Measurements from ENCODE around the gene CLCN3. TPM values are rescaled to one million over a fixed set of nuclear protein-coding genes. Genes with fewer than 3 reads are reported as not detected.

CLCN3 gene
- total and polyA plus RNA-seq, 2 of the 13 experiments (the other 11 are each of a cell fraction or from before 2014, with no cell fraction given) = 13.6 to 23.7 TPM

GRCh38 chr4:169757575-169758184, 137.3 kb downstream of the CLCN3 start, which contains the start of gene HPF1 (continued):
- TF ChIP-seq UBTF (CRISPR knock-in tag; IDR thresholded peaks at IDR 0.05) (peak; percentile 76), ZNF407 (CRISPR knock-in tag; IDR thresholded peaks at IDR 0.05; ENCODE audit: not compliant biosample characterization) (no peak), MED1 (CRISPR knock-in tag; IDR thresholded peaks at IDR 0.05) (peak; percentile 44), ZNF597 (CRISPR knock-in tag; IDR thresholded peaks at IDR 0.05) (no peak), STAT5B (CRISPR knock-in tag; IDR thresholded peaks at IDR 0.05) (0 out of 2 replicates have a peak, but pooled peaks have one; percentile 35), MLLT10 (CRISPR knock-in tag; IDR thresholded peaks at IDR 0.05) (no peak), JARID2 (CRISPR knock-in tag; IDR thresholded peaks at IDR 0.05; ENCODE audit: insufficient replicate concordance) (no peak), JUNB (CRISPR knock-in tag; IDR thresholded peaks at IDR 0.05; ENCODE audit: borderline replicate concordance) (no peak), AHR (CRISPR knock-in tag; IDR thresholded peaks at IDR 0.05) (0 out of 2 replicates have a peak, but pooled peaks have one; percentile 17), ZNF17 (CRISPR knock-in tag; IDR thresholded peaks at IDR 0.05) (no peak), ZNF724P (CRISPR knock-in tag; IDR thresholded peaks at IDR 0.05; ENCODE audit: borderline replicate concordance) (peak; percentile 26; the same call in 1 of the 2 replicates), NCOA2 (CRISPR knock-in tag; IDR thresholded peaks at IDR 0.05) (0 out of 2 replicates have a peak, but pooled peaks have one; percentile 21), MEF2D (CRISPR knock-in tag; IDR thresholded peaks at IDR 0.05) (no peak), MAZ (IDR thresholded peaks at IDR 0.05; ENCODE audit: borderline replicate concordance, low read depth, low read length) (peak; percentile 71; the same call in 1 of the 2 replicates), MAZ (CRISPR knock-in tag; IDR thresholded peaks at IDR 0.05; ENCODE audit: low read depth) (peak; percentile 70; the same call in 1 of the 2 replicates), ZNF180 (CRISPR knock-in tag; IDR thresholded peaks at IDR 0.05; ENCODE audit: borderline replicate concordance, low read depth) (no peak), MIER3 (CRISPR knock-in tag; IDR thresholded peaks at IDR 0.05; ENCODE audit: borderline replicate concordance) (peak; percentile 40; the same call in 1 of the 2 replicates), ZFP90 (CRISPR knock-in tag; IDR thresholded peaks at IDR 0.05; ENCODE audit: borderline replicate concordance) (0 out of 2 replicates have a peak, but pooled peaks have one; percentile 32)

Measured in HepG2 (cell line).